WERI-Rb-1 (cell line): ENCODE measurements around the gene RBM15B.

ENCODE experiments used
- DNase-seq: peaks from one replicate; pipeline ENCODE4 v3.0.0-alpha.2; 2020
- H3K27ac ChIP-seq: fragments of 250-450 bp; sonication (Bioruptor Pico); 2 replicates; pipeline ENCODE4 v1.5.1; 2020; ENCODE audit warnings: mild to moderate bottlenecking, moderate library complexity
- H3K27me3 ChIP-seq: fragments of 250-450 bp; sonication (Bioruptor Pico); 2 replicates; pipeline ENCODE4 v1.5.1; 2021; ENCODE audit warnings: mild to moderate bottlenecking, low read depth, moderate library complexity; ENCODE audit not compliant: insufficient read depth, severe bottlenecking
- H3K36me3 ChIP-seq: fragments of 250-450 bp; sonication (Bioruptor Pico); 2 replicates; pipeline ENCODE4 v1.5.1; 2020; ENCODE audit warnings: mild to moderate bottlenecking, moderate library complexity
- H3K4me3 ChIP-seq: 2 replicates; pipeline ENCODE4 v1.5.1; 2011; ENCODE audit warnings: low read depth, mild to moderate bottlenecking, control low read depth, low read length
- H3K9me3 ChIP-seq: fragments of 250-450 bp; sonication (Bioruptor Pico); 2 replicates; pipeline ENCODE4 v1.5.1; 2021; ENCODE audit warnings: mild to moderate bottlenecking, moderate library complexity; ENCODE audit not compliant: severe bottlenecking
- TF ChIP-seq, protein P1 (sequence below): IDR thresholded peaks from 2 replicates; pipeline ENCODE4 v1.5.1; 2011; ENCODE audit warnings: low read depth, mild to moderate bottlenecking, control low read depth, inconsistent platforms, low read length

RBM15B gene

DNA sequence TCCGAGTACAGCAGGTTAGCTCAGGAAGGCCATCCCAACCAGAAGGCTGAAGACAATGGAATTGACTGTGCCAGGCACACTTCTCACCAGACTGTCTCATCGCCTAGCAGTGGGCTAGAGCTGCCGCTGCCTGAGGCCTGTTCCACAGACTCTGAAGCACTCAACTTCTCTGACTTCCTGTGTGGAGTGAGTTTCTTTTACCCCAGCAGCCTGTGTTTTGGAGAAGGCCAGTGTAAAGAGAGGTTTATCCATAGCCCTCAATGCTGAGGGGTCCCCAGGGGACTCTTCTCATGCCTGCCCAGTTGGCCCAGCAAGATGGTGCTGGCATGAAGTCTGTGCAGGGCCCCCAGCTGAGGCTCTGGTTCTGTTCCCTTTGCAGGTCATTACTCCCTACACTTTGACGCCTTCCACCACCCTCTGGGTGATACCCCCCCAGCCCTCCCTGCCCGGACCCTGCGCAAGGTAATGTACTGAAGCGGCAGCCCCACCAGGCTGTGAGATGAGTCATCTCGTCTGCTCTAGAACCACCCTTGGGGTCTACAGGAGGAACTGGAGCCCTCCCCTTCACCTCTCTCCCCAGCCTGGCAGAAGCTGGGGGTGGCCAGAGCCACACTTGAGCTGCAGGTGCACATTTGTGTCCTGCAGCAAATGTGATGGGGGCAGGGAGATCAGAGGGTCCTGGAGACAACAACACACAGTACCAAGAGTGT is 11.2 kb upstream of the RBM15B start:
- Histone ChIP-seq H3K4me3 (no peak overlapping the region), H3K27me3 (no peaks in the 10 kb centered on the region), H3K36me3 (peaks cover 6% of the 10 kb centered on the region), H3K9me3 (no peaks in the 10 kb centered on the region), H3K27ac (no peak overlapping the region)
- no peak for DNase-seq
- TF ChIP-seq, protein P1, sequence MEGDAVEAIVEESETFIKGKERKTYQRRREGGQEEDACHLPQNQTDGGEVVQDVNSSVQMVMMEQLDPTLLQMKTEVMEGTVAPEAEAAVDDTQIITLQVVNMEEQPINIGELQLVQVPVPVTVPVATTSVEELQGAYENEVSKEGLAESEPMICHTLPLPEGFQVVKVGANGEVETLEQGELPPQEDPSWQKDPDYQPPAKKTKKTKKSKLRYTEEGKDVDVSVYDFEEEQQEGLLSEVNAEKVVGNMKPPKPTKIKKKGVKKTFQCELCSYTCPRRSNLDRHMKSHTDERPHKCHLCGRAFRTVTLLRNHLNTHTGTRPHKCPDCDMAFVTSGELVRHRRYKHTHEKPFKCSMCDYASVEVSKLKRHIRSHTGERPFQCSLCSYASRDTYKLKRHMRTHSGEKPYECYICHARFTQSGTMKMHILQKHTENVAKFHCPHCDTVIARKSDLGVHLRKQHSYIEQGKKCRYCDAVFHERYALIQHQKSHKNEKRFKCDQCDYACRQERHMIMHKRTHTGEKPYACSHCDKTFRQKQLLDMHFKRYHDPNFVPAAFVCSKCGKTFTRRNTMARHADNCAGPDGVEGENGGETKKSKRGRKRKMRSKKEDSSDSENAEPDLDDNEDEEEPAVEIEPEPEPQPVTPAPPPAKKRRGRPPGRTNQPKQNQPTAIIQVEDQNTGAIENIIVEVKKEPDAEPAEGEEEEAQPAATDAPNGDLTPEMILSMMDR = no peak

DNA sequence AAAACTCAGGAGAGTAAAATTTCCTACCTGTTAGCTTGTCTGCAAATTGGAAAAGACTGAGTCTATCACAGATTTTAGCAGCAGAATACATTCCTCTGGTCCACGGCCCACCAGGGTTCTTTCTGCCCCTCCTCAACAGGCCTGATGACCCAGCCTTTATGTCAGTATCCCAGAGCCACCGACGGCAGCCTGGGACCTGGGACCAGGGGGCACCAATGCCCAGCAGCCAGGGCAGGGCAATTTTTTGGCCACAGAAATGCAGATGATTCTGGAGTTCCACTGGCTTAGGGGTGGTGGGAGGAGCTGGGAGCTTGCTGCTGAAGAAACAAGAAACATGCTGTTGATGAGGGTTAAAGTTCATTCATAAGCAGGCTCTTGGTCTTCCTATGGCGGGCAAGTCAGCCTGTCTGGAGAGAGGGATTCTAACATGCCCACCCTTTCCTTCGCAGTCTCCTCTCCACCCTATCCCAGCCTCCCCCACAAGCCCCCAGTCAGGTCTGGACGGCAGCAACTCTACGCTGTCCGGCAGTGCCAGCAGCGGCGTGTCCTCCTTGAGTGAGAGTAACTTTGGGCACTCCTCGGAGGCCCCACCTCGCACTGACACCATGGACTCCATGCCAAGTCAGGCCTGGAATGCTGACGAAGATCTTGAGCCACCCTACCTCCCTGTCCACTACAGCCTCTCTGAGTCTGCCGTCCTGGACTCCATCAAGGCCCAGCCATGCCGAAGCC is 10.3 kb upstream of the RBM15B start:
- Histone ChIP-seq H3K27ac (no peak overlapping the region), H3K4me3 (no peak overlapping the region), H3K9me3 (no peaks in the 10 kb centered on the region), H3K36me3 (peaks cover 8% of the 10 kb centered on the region), H3K27me3 (no peaks in the 10 kb centered on the region)
- no peak for DNase-seq
- TF ChIP-seq, protein P1 = no peak

DNA sequence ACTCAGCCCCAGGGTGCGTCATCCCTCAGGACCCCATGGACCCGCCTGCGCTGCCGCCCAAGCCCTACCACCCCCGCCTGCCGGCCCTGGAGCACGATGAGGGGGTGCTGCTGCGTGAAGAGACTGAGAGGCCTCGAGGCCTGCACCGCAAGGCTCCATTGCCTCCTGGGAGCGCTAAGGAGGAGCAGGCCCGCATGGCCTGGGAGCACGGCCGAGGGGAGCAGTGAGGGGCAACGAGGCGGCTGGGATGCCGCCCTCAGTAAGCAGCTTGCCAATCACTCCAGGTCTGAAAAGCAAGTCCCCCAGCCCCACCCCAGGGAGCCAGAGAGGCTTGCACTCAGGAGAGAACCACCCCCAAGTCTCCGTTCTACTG is 9.8 kb upstream of the RBM15B start:
- TF ChIP-seq, protein P1 = no peak
- H3K27ac ChIP-seq = no peak overlapping the region
- DNase-seq = no peak
- H3K4me3 ChIP-seq = no peak overlapping the region
- no peaks in the 10 kb centered on the region for H3K27me3 ChIP-seq
- H3K36me3 ChIP-seq = peaks cover 12% of the 10 kb centered on the region
- no peaks in the 10 kb centered on the region for H3K9me3 ChIP-seq

DNA sequence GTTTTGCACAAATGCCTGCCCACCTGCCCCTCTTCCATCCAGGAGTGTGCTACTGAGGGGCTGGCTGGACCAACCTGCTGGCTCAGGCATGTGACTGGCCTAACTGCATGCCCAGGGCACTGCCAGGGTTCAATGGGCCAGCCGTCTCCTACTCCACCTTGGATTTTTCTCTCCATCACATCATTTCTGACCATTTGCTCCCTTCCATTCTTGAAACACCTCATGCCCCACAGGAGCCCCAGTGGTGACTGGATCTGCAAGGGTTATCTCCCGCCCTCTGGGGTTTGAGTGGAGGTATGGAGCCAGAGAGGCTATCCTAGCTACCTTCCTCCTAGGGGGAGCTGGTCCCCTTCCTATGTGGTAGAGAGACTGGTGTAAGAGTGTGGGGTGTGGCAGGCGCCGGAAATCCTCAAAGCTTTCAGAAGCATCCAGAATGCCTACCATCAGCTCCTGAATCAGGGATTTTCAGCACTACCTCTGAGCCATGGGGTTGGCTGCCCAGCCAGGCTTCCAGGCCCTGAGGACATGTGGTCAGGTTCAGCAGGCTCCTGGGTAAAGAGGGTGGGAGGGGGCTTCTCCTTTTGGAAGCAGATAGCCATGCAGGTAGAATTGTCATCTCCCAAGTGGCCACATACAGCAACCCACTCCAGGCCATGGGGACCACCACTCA is 8.9 kb upstream of the RBM15B start:
- TF ChIP-seq, protein P1 = no peak
- no peaks in the 10 kb centered on the region for H3K9me3 ChIP-seq
- H3K27ac ChIP-seq = peak overlapping the region; percentile 99
- DNase-seq = no peak
- H3K4me3 ChIP-seq = no peak overlapping the region
- H3K27me3 ChIP-seq = no peaks in the 10 kb centered on the region
- peaks cover 21% of the 10 kb centered on the region for H3K36me3 ChIP-seq

DNA sequence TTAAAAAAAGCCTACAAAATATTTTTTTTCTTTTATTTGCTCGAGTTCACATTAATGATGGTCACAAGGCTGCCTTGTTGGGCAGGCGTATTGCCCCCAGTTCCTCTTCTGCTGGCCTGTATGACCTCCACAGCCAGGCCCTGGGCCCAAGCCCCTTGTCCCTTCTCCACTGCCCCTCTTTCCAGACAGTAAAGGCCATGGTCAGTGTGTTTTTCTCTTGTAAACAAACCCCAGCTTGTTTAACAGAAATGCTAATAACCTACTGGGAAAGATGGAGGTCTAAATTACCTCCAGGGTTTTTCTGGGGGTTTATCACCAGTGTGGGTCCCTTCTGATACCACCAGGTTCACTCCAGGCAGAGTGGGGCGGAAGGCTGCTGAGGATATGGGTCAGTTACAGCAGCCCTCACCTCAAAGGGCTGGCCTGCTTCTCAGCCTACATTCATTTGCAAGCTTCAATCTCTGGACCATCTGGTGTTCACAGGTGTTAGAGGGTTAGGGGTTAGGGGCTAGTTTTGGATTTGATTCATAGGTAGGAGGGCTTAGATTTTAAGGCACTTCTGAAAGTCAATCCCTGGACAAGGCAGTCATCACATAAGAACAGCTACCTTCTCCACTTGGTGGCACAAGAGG is 8.0 kb upstream of the RBM15B start:
- TF ChIP-seq, protein P1 = no peak
- Histone ChIP-seq H3K4me3 (no peak overlapping the region), H3K27ac (peak overlapping the region; percentile 99), H3K36me3 (peaks cover 30% of the 10 kb centered on the region), H3K27me3 (no peaks in the 10 kb centered on the region), H3K9me3 (no peaks in the 10 kb centered on the region)
- DNase-seq = peak; percentile 58
